Measurements from ENCODE around the gene SERINC2. TPM values are rescaled to one million over a fixed set of nuclear protein-coding genes. Genes with fewer than 3 reads are reported as not detected.

SERINC2 gene
- total RNA-seq, 2 donors from 2014 or later = 3.9 to 5.1 TPM

DNA sequence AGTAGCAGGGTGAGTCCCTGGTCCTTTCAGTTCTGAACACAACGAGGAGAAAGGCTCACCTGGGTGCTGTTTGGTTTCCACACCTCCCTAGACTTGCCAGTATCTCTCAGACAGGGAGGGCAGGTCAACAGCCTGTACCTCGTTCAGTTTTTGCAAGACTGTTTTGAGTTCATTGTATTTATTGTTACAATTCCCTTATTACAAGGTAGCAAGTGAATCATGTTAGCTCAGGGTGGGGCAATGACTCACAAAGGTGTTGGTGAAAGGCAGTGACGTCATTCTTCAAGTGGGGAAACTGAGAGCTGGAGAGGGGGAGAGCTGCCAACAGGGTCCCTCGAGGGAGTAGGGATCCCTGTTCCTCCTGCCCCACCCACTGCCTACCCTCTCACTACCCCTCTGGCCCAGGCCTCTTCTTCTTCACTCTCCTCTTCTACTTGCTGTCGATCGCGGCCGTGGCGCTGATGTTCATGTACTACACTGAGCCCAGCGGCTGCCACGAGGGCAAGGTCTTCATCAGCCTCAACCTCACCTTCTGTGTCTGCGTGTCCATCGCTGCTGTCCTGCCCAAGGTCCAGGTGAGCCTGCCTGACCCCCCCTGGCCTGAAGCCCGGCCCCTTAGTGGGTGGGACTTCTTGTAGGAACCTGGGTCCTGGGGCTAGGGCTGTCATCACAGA lies 13.4 kb downstream of the SERINC2 start:
- intact Hi-C loops (cut with DNase I) = loop anchor here in 1 of 2 donors (10.0 kb wide), 1 partner anchor 242 kb away; no protein-coding TSS in a partner anchor
- DNase-seq (ENCODE audit: low spot score) = no peak

DNA sequence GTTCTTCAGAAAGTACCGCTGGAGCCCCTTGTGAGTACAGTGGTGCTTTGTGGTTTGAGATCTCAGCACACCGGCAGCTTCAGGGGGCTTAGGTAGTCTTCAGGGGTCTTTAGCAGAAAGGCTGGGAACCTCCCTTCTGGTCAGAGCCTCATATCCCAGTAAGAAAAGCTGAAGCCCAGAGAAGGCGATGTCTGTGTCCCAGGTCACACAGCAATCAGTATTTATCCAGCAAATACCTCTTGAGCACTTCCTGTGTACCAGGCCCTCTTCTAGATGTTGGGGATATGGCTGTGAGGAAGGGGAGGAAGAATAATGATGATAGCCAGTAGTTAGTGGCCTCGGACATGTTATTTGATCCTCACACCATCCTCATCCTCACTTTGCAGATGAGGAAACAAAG lies 14.3 kb downstream of the SERINC2 start:
- peak; percentile 29 for DNase-seq (ENCODE audit: low spot score)
- intact Hi-C loops (cut with DNase I) = loop anchor here in 1 of 2 donors (10.0 kb wide), 1 partner anchor 243 kb away; no protein-coding TSS in a partner anchor

DNA sequence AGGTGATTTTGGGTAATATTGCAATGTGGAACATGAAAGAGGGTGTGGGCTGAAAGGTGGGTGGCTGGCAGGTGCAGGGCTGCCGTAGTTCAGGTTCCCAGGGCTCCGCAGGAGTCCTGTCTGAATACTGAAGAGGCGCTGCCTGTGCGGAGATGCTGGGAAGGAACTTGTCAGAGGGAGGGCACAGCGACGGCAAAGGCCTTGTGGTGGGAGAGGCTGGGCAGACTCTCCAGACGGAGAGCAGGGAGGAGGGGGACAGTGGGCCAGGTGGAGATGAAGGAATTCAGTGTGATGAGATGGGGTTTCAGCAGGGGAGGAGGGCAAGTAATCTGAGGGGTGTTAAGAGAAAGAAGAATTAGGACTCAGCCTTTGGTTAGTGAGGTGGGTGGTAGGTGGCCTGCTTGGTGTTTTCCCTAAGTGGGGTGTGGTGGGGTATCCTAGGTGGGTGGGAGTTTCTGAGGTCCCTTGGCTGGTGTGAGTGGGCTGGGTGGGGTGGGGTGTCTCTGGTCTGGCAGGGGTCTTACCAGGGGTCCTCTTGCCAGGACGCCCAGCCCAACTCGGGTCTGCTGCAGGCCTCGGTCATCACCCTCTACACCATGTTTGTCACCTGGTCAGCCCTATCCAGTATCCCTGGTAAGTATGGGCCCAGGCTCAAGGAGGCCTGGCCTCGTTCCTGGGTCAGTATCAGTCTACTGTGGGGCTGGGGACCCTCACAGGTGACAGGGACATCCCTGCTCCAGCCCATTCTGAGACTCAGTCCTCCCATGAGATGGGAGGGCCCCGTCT lies 15.6 kb downstream of the SERINC2 start:
- intact Hi-C loops (cut with DNase I) = loop anchor here in 1 of 2 donors (10.0 kb wide), 1 partner anchor 244 kb away; no protein-coding TSS in a partner anchor
- peak; percentile 64 for DNase-seq (ENCODE audit: low spot score)

DNA sequence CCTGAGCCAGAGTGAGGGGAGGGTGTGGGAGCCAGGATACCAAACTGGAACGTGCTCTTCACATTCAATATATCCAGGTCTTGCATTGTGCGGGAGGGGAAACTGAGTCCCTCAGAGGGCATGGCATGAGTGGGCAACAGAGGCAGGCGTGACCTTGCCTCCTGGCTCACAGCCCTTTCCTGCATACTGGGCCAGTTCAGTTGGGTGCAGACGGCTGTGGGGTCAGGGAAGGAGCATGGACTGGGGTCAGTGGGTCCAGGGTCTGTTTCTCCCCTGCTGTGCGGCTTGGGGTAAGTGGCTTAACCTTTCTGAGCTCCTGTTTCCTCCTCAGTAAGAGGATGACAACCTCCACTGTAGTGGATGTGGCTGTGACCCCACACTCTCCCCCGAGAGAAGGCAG lies 16.6 kb downstream of the SERINC2 start:
- peak; percentile 47 for DNase-seq (ENCODE audit: low spot score)

DNA sequence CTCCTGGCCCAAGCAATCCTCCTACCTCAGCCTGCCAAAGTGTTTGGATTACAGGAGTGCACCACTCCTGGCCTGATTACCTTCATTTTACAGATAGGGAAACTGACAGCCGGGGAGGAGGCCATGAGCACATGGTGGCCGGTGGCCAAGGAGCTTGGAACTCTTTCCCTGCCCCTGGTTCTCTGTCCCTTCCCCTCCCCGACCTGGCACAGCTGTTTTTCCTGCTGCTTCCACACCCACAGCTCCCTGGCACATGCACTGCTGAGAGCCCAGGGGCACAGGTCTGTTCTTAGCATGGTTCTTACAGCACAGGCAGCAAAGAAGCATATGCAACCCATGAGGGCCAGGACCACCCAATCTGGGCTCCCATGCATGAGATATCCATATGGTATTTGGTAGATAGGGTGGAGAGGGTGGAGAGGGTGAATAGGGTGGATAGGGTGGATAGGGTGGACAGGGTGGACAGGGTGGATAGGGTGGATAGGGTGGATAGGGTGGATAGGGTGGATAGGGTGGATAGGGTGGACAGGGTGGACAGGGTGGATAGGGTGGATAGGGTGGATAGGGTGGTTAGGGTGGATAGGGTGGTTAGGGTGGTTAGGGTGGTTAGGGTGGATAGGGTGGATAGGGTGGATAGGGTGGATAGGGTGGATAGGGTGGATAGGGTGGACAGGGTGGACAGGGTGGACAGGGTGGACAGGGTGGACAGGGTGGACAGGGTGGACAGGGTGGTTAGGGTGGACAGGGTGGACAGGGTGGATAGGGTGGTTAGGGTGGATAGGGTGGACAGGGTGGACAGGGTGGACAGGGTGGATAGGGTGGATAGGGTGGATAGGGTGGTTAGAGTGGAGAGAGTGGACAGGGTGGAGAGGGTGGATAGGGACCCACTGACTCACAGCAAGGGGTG lies 18.6 kb downstream of the SERINC2 start:
- peak; percentile 58 for DNase-seq (ENCODE audit: low spot score)
- intact Hi-C loops (cut with DNase I) = loop anchor here in 1 of 2 donors (5.0 kb wide), 1 partner anchor 399 kb away; no protein-coding TSS in a partner anchor

More for the DNA sequence above, 16.6 kb downstream of the SERINC2 start:
- intact Hi-C loops (cut with DNase I) = loop anchor here in 1 of 2 donors (10.0 kb wide), 1 partner anchor 245 kb away; no protein-coding TSS in a partner anchor

DNA sequence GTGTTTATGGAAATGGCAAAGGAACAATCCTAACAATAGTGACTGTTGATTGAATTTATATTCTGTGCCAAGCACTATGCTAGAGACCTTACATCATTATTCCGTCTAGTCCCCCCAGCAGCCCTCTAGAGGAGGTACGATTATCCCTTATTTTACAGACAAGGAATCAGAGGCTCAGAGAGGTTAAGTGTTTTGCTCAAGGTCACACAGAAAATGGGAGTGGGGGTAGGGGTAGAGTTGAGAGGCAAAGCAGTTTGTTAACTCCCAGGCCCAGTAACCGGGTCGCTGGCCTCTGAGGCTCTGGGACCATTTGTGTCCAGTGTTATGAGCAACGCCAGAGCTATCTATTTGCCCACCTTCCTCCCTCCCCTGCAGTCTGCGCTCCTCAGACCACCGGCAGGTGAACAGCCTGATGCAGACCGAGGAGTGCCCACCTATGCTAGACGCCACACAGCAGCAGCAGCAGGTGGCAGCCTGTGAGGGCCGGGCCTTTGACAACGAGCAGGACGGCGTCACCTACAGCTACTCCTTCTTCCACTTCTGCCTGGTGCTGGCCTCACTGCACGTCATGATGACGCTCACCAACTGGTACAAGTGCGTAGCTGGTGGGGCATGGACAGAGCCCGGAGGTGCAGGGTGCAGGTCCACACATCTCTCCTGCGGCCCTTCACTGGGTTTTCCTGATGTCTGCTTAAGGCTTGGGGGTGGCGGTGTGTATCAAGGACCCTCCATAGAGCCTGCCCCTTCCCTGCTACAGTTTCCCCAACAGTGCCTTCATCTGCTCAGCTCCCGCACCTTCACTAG lies 19.8 kb downstream of the SERINC2 start:
- intact Hi-C loops (cut with DNase I) = loop anchor here in 1 of 2 donors (5.0 kb wide), 1 partner anchor 400 kb away; no protein-coding TSS in a partner anchor
- peak; percentile 59 for DNase-seq (ENCODE audit: low spot score)

DNA sequence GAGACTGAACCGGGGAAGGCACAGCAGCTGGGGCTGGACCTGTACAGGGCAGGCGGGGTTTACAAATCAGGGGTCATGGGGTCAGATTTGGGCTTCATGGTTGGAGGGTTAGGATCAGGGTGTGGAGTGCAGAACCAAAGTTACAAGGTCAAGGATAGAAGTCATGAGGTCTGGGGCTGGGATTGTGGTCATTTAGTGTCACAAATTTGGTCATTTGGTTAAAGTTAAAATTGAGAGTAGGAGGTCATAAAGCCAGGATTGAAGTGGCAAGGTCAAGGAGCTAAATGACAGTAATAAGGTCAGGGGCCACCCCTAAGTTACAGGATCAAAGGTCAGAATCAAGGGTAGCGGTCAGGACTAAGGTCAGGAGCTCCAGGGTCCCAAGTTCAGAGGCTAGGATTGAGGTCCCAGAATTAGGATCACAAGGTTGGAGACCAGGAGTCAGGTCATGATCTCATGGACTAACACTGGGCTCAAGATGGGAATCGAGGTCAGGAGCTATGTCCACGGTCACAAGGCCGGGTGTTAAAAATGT lies 20.4 kb downstream of the SERINC2 start:
- intact Hi-C loops (cut with DNase I) = loop anchor here in 1 of 2 donors (5.0 kb wide), 1 partner anchor 401 kb away; no protein-coding TSS in a partner anchor
- DNase-seq (ENCODE audit: low spot score) = no peak

DNA sequence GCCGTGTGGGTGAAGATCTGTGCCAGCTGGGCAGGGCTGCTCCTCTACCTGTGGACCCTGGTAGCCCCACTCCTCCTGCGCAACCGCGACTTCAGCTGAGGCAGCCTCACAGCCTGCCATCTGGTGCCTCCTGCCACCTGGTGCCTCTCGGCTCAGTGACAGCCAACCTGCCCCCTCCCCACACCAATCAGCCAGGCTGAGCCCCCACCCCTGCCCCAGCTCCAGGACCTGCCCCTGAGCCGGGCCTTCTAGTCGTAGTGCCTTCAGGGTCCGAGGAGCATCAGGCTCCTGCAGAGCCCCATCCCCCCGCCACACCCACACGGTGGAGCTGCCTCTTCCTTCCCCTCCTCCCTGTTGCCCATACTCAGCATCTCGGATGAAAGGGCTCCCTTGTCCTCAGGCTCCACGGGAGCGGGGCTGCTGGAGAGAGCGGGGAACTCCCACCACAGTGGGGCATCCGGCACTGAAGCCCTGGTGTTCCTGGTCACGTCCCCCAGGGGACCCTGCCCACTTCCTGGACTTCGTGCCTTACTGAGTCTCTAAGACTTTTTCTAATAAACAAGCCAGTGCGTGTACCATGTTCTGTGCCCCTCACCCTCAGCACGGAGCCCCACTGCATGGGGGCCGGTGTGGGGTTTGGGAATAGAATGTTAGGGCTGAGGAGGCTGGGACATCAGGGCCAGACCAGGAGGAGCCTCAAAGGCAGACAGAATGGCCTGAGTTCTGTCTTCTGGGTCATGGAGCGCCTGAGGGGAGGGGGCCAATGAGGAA lies 21.3 kb downstream of the SERINC2 start:
- peak; percentile 78 for DNase-seq (ENCODE audit: low spot score)
- intact Hi-C loops (cut with DNase I) = loop anchor here in 1 of 2 donors (5.0 kb wide), 1 partner anchor 402 kb away; no protein-coding TSS in a partner anchor

DNA sequence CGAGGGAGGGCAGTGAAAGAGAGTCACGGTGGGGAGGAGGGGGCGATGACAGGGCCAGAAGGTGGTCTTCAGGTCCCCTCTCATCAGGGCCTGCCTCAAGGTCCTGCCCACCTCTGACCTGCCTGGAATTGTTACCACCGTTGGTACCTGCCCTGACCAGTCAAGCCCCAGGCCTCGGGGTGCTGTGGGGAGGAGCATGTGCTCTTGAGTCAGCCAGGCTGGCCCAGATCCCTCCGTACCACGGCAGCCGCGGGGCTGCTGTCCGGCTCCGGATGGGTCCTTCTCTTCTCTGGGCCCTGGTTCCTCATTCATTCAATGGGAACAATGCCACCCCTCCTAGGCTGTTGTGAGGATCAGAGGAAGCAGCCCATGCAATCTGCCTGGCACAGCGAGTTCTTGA lies 22.0 kb downstream of the SERINC2 start:
- intact Hi-C loops (cut with DNase I) = loop anchor here in 1 of 2 donors (5.0 kb wide), 1 partner anchor 403 kb away; no protein-coding TSS in a partner anchor
- no peak for DNase-seq (ENCODE audit: low spot score)

DNA sequence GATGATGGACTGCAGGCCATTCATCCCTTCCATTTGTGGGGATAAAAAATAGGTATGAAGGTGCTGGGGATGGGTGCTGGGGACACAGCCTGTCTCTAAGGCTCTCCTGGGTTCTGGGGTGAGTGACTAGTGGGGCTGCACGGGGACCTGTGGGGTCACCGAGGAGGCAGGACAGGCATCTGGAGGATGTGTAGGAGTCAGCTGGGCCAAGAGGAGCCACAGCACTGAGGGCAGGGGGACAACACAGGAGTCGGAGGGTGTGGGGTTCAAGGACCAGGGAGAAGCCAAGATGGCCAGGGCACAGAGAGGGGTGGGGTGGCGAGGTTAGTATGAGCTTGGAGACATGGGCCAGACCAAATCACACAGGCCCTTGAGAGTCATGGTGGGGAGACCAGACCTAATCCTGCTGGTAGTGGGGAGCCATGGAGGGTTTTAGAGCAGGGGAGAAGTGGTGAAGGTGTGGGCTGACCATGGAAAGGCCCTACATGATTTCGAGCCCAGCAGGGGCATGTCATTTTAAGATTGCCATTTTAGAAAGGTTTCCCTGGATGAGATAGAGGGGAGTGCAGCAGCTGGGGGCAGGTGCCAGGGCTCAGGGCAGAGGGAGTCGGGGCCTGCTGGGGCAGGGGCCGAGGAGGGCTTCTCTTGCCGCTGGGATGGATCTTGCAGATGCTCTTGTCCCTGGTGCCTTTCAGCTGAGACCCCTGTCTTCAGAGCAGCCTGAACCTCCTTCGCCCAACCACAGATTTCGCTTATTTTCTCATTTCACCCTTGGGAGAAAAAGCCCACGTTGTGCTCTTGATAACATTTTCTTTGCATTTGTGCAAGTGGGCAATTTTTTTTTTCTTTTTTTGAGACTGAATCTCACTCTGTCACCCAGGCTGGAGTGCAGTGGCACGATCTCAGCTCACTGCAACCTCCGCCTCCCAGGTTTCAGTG lies 22.7 kb downstream of the SERINC2 start:
- DNase-seq (ENCODE audit: low spot score) = no peak
- intact Hi-C loops (cut with DNase I) = no loop called here

DNA sequence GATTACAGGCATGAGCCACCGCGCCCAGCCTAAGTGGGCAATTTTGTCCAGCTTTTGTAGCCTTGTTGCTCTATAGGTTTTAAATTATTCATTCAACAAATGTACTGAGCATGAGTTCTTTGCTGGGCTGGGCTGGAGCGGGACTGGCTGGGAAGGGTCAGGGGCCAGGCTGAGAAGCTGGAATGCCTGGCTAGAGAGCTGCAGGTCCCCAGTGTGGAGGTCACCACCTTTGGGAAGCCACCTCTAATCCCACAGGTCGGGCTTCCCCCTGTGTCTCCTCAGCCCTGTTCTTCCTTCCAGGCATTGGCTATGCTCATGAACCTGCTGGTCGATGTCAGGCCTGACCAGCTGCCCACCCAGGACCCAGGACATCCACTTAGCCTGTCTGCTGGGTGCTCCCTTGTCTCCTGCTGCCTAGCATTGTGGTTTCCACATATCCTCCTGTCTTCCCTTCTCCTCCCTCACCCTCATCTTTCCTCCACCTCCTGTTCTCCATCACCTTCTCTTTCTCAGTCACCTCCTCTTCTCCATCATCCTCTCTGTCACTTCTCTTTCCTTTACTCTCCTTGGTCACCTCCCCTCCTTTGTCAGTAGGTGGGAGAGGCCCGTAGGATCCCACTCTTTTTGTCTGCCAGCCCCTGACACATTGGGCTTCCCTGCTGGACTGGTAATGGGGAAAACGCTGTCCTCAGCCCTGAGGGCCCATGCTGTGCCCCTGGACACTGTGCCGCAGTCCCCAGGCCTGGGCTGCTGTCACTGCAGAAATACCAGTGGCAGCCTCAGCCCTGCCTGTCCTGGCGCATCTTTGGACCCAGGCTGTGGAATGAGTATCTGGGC lies 23.8 kb downstream of the SERINC2 start:
- intact Hi-C loops (cut with DNase I) = no loop called here
- no peak for DNase-seq (ENCODE audit: low spot score)

DNA sequence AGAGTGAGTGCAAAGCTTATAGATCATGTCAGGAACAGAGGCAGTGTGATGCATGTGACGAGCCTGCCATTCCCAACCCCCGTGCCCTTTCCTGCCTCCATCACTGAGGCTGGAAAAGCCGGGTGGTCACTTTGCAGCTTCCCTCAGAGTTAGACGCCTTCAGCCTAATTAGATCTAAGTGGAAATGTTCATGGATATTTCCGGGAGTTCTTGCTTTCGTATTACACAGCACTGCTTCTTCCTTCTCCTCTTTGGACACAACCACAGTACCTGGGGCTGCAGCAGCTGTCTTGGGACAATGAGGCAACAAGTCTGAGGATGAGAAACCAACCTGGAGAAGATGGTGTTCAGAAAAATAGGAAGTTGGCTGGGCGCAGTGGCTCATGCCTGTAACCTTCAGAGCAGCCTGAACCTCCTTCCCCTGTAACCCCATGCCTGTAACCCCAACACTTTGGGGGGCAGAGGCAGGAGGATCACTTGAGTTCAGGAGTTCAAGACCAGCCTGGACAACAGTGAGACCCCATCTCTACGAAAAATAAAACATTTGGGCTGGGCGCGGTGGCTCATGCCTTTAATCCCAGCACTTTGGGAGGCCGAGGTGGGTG lies 24.5 kb downstream of the SERINC2 start:
- DNase-seq (ENCODE audit: low spot score) = no peak
- intact Hi-C loops (cut with DNase I) = no loop called here

DNA sequence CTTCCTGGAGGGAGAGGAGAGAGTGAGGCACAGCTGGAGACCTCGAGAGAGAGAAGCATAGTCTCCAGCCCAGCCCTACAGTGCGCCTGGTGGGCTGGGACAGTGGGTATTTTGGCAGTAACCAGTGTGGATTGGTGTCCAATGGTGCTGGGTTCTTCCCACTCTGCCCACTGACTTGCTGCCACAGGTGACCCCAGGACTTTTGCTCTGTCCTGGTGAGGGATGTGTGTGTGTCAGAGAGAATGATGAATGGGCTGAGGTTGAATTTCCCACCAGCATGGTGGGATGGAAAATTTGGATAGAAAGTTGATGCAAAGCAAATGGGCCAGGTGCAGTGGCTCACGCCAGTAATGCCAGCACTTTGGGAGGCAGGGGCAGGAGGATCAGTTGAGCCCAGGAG lies 26.3 kb downstream of the SERINC2 start:
- intact Hi-C loops (cut with DNase I) = no loop called here
- no peak for DNase-seq (ENCODE audit: low spot score)

DNA sequence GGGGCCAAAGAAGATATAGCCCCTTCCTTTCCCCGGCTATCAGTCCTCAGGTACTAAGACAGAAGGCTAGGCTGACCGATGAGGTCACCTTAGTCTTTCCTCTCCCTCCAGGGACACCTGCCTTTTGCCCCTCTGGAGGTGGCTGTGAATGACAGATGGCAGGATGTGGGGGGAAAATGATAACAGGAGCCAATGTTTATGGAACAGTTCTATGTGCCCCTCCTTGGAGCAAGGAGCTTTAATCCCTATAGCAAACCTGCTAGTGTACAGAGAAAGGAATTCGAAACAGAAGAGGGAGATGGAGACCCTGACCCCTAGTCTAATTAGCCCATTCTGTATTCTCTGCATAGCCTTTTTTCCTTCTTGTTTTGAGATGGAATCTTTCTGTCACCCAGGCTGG lies 28.1 kb downstream of the SERINC2 start:
- DNase-seq (ENCODE audit: low spot score) = no peak
- intact Hi-C loops (cut with DNase I) = no loop called here

DNA sequence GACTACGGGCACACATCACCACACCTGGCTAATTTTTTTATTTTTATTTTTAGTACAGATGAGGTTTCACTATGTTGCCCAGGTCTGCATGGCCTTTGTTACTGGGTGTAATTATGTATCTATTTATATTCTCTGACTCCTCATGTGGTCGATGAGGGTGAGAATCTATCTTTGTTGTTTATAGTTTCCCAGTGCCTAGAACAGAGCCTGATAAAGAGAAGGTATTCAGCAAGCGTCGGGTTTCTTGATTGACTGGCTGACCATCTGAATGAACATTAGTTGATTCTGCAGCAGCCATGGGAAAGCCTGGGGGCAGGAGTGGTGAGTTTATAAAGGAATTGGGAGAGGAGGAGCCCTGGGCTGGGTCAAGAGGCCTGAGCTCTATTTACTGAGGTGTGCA lies 28.5 kb downstream of the SERINC2 start:
- DNase-seq (ENCODE audit: low spot score) = no peak
- intact Hi-C loops (cut with DNase I) = no loop called here
